ENCODE data around the gene WHRN.

The WHRN gene

DNA sequence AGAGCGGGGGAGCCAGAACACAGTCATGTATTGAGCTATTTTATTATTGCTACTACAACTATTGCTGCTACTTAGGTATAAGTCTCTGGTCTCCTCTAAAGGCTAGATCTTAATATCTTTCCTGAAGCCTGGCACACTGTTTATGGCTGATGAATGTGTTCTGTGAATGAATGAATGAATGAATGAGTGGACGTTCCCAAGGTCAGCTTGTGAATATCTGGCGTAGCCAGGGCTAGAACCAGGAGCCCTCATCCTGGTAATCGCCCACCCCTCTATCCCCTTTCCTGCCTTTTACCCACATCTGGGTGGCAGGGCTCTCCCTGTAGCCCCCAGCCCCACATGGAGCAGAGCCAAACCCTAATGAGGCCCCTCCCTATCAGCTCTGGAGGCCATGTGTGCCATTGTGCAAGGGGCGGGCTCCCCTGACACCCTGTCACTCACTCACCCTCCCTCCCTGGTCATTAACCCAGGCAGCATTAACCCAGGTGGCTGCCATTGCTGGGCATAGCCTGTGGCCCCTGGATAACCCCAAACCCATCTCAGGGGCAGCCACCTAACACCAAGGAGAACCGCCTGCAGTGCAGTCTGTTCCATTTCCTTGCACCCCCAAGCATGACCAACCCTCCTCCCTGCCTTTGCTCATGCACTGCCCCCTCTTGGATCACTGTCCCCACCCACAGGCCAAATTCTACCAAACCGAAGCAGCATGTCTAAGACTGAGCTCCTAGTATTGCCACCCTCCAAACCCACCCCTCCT, 115.5 kb downstream of the WHRN start:
- no peak for TF ChIP-seq POLR2AphosphoS5 (IDR thresholded peaks at IDR 0.05; ENCODE audit: low read depth, low read length)
- 0 out of 2 replicates have a peak, but pooled peaks have one; percentile 17 for TF ChIP-seq POLR2A (IDR thresholded peaks at IDR 0.05; ENCODE audit: low read depth, low read length)
- FAIRE-seq (peak; percentile 84), DNase-seq (ENCODE audit: insufficient read length) (no peak)

DNA sequence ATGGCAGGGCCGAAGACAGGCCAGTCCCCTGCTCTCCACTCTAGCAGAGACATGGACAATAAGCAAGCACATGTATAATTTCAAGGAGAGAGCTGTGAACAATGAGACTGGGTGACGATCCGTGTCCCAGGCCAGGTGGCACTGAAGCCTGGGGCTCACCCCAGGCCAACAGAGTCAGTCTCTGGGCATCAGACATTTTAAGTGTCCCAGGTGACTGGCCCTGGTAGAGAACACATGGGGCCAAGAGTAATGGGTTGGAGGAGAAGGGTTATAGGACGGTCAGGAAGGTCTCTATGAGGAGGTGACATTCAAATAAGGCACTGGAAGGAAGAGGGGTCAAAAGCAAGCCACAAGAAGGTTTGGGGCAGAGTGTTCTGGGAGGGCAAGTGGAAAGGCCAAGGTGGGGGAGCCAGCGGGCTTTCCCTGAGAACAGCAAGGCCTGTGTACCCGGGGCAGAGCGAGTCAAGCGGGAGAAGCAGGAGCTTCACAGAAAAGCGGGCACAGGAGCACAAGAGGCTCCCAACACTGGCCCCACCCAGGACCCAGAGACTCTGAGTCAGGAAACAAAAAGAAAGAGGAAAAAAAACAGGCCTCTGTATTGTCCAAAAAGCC, 116.4 kb downstream of the WHRN start:
- no peak for TF ChIP-seq POLR2AphosphoS5 (IDR thresholded peaks at IDR 0.05; ENCODE audit: low read depth, low read length)
- FAIRE-seq (peak; percentile 76), DNase-seq (ENCODE audit: insufficient read length) (no peak)

GRCh38 chr9:114388357-114388682, 117.0 kb downstream of the WHRN start:
- FAIRE-seq (peak; percentile 40), DNase-seq (ENCODE audit: insufficient read length) (no peak)
- TF ChIP-seq POLR2AphosphoS5 (IDR thresholded peaks at IDR 0.05; ENCODE audit: low read depth, low read length) (no peak), TAF1 (IDR thresholded peaks at IDR 0.05; ENCODE audit: borderline replicate concordance, low read depth, low read length) (no peak), POLR2A (IDR thresholded peaks at IDR 0.05; ENCODE audit: low read depth, low read length) (no peak)

- FAIRE-seq (peak; percentile 46), DNase-seq (ENCODE audit: insufficient read length) (no peak)
- peak; percentile 29; the same call in 1 of the 2 replicates for TF ChIP-seq TAF1 (IDR thresholded peaks at IDR 0.05; ENCODE audit: borderline replicate concordance, low read depth, low read length)
- peak; percentile 89 for TF ChIP-seq POLR2A (IDR thresholded peaks at IDR 0.05; ENCODE audit: low read depth, low read length)
- peak; percentile 86 for TF ChIP-seq POLR2AphosphoS5 (IDR thresholded peaks at IDR 0.05; ENCODE audit: low read depth, low read length)
Observed at GRCh38 chr9:114387680-114388356, 117.5 kb downstream of the WHRN start, which contains the start of gene AKNA. TSS of gene AKNA (minus strand) at chr9:114387982. CDS start at chr9:114381333, 6,649 bp downstream.

DNA sequence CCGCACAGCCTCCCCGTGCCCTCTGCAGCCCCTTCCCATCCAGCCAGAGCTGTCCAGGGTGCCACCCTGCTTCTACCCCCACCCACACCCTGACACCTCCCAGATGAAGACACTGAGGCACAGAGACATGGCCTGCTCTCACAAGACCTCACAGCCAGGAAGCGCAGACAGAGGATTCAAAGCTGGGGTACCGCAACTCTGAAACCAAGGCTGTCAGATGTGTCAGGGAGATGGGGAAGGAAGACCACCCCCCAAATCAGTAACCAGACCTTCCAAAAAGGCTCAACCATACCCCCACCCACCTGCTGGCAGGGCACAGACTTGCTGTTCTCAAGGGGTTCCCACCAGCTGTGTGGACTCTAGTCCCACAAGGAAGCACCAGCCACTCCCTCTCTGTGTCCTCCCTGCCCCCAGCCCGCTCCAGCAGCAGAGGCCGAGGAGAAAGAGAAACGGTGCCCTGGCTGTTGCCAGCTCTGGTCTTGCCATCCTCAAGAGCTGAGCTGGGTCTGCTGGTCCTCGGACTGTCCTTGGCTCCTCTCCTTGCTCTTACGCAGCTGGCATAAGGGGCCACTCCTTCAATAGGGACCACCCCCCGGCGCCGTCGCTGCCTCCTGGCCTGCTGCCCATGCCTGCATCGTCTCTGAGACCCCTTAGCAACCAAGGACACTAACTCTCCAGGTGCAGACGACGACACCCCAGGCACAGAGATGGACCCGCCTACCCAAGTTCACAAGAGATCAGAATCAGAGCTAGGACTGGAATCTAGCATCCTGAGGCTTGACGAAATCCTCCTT, 118.2 kb downstream of the WHRN start:
- DNase-seq (ENCODE audit: insufficient read length) (no peak), FAIRE-seq (peak; percentile 93)
- TF ChIP-seq POLR2AphosphoS5 (IDR thresholded peaks at IDR 0.05; ENCODE audit: low read depth, low read length) = peak; percentile 13
- TF ChIP-seq TAF1 (IDR thresholded peaks at IDR 0.05; ENCODE audit: borderline replicate concordance, low read depth, low read length) = no peak
- TF ChIP-seq POLR2A (IDR thresholded peaks at IDR 0.05; ENCODE audit: low read depth, low read length) = no peak

DNA sequence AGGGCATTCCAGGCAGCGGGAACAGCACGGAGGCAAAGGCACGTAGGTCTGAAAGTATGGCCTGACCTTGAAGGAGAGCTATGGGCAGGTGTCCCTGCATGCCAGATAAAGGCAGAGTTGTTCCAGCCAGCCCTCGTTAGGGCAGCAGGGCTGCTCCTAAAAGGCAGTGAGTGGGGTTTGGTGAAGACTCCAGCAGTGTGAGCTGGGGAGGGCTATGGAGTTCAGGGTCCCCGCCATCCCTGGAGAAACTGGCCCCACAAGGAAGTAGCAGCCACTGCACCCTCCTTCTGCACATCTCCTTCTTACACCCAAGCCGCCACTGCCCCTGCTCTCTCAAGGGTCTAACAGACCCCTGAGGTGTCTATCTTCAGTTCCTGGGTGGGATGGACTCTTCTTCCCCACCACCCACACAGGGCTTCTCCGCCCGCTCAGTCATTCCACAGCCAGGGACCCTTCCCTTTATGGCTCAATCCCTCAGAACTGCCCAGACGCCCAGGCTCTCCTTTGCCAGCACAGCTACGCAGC, 118.8 kb downstream of the WHRN start:
- TF ChIP-seq POLR2A (IDR thresholded peaks at IDR 0.05; ENCODE audit: low read depth, low read length) (peak; percentile 54; the same call in 1 of the 2 replicates), TAF1 (IDR thresholded peaks at IDR 0.05; ENCODE audit: borderline replicate concordance, low read depth, low read length) (0 out of 2 replicates have a peak, but pooled peaks have one; percentile 14), POLR2AphosphoS5 (IDR thresholded peaks at IDR 0.05; ENCODE audit: low read depth, low read length) (peak; percentile 60)
- no peak for DNase-seq (ENCODE audit: insufficient read length)
- FAIRE-seq = no peak

- FAIRE-seq (peak; percentile 100), DNase-seq (ENCODE audit: insufficient read length) (no peak)
- TF ChIP-seq POLR2A (IDR thresholded peaks at IDR 0.05; ENCODE audit: low read depth, low read length) = peak; percentile 76; the same call in 1 of the 2 replicates
- TF ChIP-seq TAF1 (IDR thresholded peaks at IDR 0.05; ENCODE audit: borderline replicate concordance, low read depth, low read length) = no peak
- TF ChIP-seq POLR2AphosphoS5 (IDR thresholded peaks at IDR 0.05; ENCODE audit: low read depth, low read length) = peak; percentile 87
Observed at GRCh38 chr9:114385397-114386181, 119.7 kb downstream of the WHRN start.

GRCh38 chr9:114384836-114385396, 120.4 kb downstream of the WHRN start:
- peak; percentile 12 for TF ChIP-seq POLR2AphosphoS5 (IDR thresholded peaks at IDR 0.05; ENCODE audit: low read depth, low read length)
- TF ChIP-seq TAF1 (IDR thresholded peaks at IDR 0.05; ENCODE audit: borderline replicate concordance, low read depth, low read length) = no peak; the same call in 1 of the 2 replicates
- FAIRE-seq = peak; percentile 67
- no peak for DNase-seq (ENCODE audit: insufficient read length)

DNA sequence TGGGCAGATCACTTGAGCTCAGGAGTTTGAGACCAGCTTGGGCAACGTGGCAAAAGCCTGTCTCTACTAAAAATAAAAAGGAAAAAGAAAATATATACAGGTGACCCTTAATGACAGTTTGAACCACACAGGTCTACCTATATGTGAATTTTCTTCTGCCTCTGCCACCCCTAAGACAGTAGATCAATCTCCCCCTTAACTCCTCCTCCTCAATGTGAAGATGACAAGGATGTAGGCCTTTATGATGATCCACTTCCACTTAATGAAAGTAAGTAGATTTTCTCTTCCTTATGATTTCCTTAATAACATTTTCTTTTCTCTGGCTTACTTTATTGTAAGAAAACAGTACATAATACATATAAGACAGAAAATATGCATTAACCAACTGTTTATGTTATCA, 120.9 kb downstream of the WHRN start:
- DNase-seq (ENCODE audit: insufficient read length) (no peak), FAIRE-seq (no peak)
- TF ChIP-seq TAF1 (IDR thresholded peaks at IDR 0.05; ENCODE audit: borderline replicate concordance, low read depth, low read length) (no peak), POLR2AphosphoS5 (IDR thresholded peaks at IDR 0.05; ENCODE audit: low read depth, low read length) (0 out of 2 replicates have a peak, but pooled peaks have one; percentile 3), POLR2A (IDR thresholded peaks at IDR 0.05; ENCODE audit: low read depth, low read length) (no peak)

Measured in GM12892 (cell line).